Ishikawa (cell line): ENCODE results near the gene ABCC8.
A peak's percentile ranks its signal among the peaks of the same experiment; 100 is the strongest.

ENCODE experiments used
- CEBPB ChIP-seq: IDR thresholded peaks from 2 replicates; pipeline ENCODE4 v1.6.1; 2012
- CREB1 ChIP-seq: IDR thresholded peaks from 2 replicates; pipeline ENCODE4 v1.6.1; 2012; ENCODE audit warnings: low read depth
- EGR1 ChIP-seq: IDR thresholded peaks from 2 replicates; pipeline ENCODE4 v1.6.1; 2012
- EP300 ChIP-seq: IDR thresholded peaks from 2 replicates; pipeline ENCODE4 v1.6.1; 2012; ENCODE audit warnings: borderline replicate concordance
- FOXM1 ChIP-seq: IDR thresholded peaks from 2 replicates; pipeline ENCODE4 v1.6.1; 2012; ENCODE audit warnings: low read depth, borderline replicate concordance
- NFIC ChIP-seq: IDR thresholded peaks from 2 replicates; pipeline ENCODE4 v1.6.1; 2012
- RAD21 ChIP-seq: IDR thresholded peaks from 2 replicates; pipeline ENCODE4 v1.6.1; 2012; ENCODE audit warnings: low read depth
- REST ChIP-seq: IDR thresholded peaks from 2 replicates; pipeline ENCODE4 v1.6.1; 2012; ENCODE audit warnings: low read depth, mild to moderate bottlenecking
- TAF1 ChIP-seq: IDR thresholded peaks from 2 replicates; pipeline ENCODE4 v1.6.1; 2012; ENCODE audit warnings: low read depth, mild to moderate bottlenecking
- TCF12 ChIP-seq: IDR thresholded peaks from 2 replicates; pipeline ENCODE4 v1.6.1; 2012; ENCODE audit warnings: low read depth
- TEAD4 ChIP-seq: IDR thresholded peaks from 2 replicates; pipeline ENCODE4 v1.6.1; 2012
- USF1 ChIP-seq: IDR thresholded peaks from 2 replicates; pipeline ENCODE4 v1.6.1; 2012
- YY1 ChIP-seq: IDR thresholded peaks from 2 replicates; pipeline ENCODE4 v1.6.1; 2012; ENCODE audit warnings: low read depth
- ZBTB7A ChIP-seq: IDR thresholded peaks from 2 replicates; pipeline ENCODE4 v1.6.1; 2012; ENCODE audit warnings: low read depth
- TF ChIP-seq, protein P1 (sequence below): IDR thresholded peaks from 2 replicates; pipeline ENCODE4 v1.6.1; 2012

Gene ABCC8

DNA sequence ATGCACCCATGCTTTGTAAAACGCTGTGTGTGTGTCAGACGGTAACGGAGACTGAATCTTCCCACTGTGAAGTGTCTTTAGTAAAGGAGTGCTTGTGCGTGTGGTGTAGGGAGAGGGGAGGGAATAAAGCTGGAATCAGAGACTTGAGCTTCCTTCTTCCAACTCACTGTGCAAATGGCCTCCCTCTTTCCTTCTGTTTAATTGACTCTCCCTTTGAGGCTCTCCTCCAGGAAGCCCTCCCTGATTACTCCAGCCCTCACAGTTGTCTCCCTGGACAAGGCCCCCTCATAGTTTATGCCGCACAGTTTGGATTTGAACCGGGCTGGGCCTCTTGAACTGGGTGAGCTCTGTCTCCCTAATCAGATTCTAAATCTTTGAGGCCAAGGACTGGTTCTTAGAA, 65.2 kb downstream of the ABCC8 start:
- TF ChIP-seq TAF1: no peak
- TF ChIP-seq TEAD4: no peak
- TF ChIP-seq RAD21: no peak
- no peak for TF ChIP-seq EP300
- TF ChIP-seq USF1: no peak
- TF ChIP-seq EGR1: no peak
- no peak for TF ChIP-seq ZBTB7A
- no peak for TF ChIP-seq FOXM1
- TF ChIP-seq NFIC: no peak
- TF ChIP-seq REST: no peak
- no peak for TF ChIP-seq CEBPB
- no peak for TF ChIP-seq YY1
- TF ChIP-seq, protein P1, sequence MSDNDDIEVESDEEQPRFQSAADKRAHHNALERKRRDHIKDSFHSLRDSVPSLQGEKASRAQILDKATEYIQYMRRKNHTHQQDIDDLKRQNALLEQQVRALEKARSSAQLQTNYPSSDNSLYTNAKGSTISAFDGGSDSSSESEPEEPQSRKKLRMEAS: no peak
- no peak for TF ChIP-seq TCF12
- no peak for TF ChIP-seq CREB1

DNA sequence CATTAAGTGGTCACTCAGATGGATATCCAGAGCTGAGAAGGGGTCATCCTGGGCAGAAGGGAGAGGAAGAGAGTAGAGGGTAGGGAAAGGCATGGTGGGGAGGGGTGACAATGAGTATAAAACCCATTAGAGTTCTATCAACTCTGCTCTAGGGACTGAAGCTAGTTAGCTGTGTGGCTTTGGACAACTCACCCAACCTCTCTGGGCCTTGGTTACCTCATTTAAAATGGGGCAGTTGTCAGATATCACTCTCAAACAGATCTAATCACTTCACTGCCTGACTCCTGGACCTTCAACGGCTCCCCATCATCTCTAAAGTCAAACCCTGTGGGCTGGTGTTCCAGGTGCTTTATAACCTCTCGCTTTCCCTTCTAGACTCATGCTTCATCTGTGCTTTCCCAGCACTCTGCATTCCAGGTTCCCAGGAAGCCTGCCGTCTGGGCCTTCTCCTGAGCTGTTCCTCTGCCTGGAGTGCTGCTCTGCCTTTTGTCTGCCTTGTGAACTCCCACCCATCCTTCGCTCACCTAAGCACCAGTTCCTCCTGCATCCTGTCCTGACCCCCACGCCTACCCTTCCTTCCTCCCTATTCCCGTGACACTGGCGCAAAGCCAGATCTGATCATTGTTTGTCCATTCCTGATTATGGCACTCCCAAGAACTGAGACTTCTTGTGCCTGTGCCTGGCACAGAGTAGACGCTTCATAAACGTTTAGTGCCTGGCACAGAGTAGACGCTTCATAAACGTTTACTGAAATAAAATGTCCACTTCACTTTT, 65.9 kb downstream of the ABCC8 start:
- TF ChIP-seq ZBTB7A (no peak), TAF1 (no peak), TEAD4 (no peak), TCF12 (no peak), CEBPB (no peak), CREB1 (no peak), USF1 (no peak), NFIC (no peak), RAD21 (no peak)

- TF ChIP-seq TAF1 (no peak), RAD21 (no peak), TCF12 (no peak), NFIC (no peak), YY1 (no peak), TEAD4 (no peak), CREB1 (no peak), EP300 (no peak)
These were observed 68.0 kb downstream of the ABCC8 start for GRCh38 chr11:17408641-17409040.

GRCh38 chr11:17408026-17408425, 68.6 kb downstream of the ABCC8 start:
- no peak for TF ChIP-seq EGR1
- TF ChIP-seq TEAD4: no peak
- TF ChIP-seq, protein P1: no peak
- no peak for TF ChIP-seq CREB1
- no peak for TF ChIP-seq NFIC
- no peak for TF ChIP-seq CEBPB
- no peak for TF ChIP-seq TCF12
- no peak for TF ChIP-seq USF1
- no peak for TF ChIP-seq ZBTB7A
- TF ChIP-seq FOXM1: no peak
- TF ChIP-seq RAD21: no peak
- TF ChIP-seq REST: no peak
- TF ChIP-seq TAF1: no peak
- TF ChIP-seq EP300: no peak
- no peak for TF ChIP-seq YY1

DNA sequence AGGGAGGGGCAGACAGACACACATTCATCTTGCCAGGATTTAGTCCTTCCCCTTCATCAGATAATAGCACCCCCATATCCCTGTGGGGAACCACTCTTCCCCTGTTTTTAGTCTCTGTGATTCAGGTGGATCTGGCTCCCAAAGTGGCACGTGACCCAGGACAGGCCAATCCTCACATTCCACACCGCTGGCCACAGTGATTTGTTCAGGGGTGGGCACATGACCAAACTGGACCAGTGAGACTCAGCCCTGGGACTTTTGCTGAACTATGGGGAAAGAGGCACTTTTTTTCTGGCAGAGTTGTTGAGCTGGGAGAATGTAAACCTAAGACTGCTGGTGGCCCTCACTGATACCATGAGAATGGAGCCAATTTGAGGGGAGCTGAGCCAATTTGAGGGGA, 69.1 kb downstream of the ABCC8 start:
- peak; percentile 84 for TF ChIP-seq USF1
- TF ChIP-seq RAD21: no peak
